Spleen (tissue), 11 donors: ENCODE measurements around the gene PARK7. TPM values are rescaled to one million over a fixed set of nuclear protein-coding genes. Genes with fewer than 3 reads are reported as not detected.

ENCODE experiments used
- DNase-seq: peaks from one replicate; pipeline ENCODE4 v3.0.0-alpha.2; 2020
- H3K27ac ChIP-seq, 8 donors: fragments of 200-600 bp; sonication (generic) in 7 of 8; 1 replicate in 4 of 8; 2 replicates in 4 of 8; pipeline versions ENCODE4 v1.5.0 to v1.8.0; 2016 to 2021; ENCODE audit warnings: inconsistent platforms in 4 of 8, mild to moderate bottlenecking in 4 of 8, moderate library complexity in 1 of 8
- H3K27me3 ChIP-seq, 7 donors: fragments of 200-600 bp; sonication (generic) in 6 of 7; replicated peaks in 1 of 7; 1 replicate in 4 of 7; 2 replicates in 3 of 7; pipeline versions ENCODE4 v1.5.0 to v1.8.0; 2016 to 2021; ENCODE audit warnings: inconsistent platforms in 3 of 7, mild to moderate bottlenecking in 1 of 7
- H3K36me3 ChIP-seq, 6 donors: fragments of 200-600 bp; sonication (generic) in 5 of 6; 1 replicate in 4 of 6; 2 replicates in 2 of 6; pipeline versions ENCODE4 v1.5.0 to v1.8.0; 2016 to 2021; ENCODE audit warnings: inconsistent platforms in 2 of 6
- H3K4me1 ChIP-seq, 6 donors: fragments of 200-600 bp; sonication (generic) in 5 of 6; 1 replicate in 3 of 6; 2 replicates in 3 of 6; pipeline versions ENCODE4 v1.5.0 to v1.8.0; 2016 to 2021; ENCODE audit warnings: inconsistent platforms in 3 of 6
- H3K4me3 ChIP-seq, 8 donors: fragments of 200-600 bp; sonication (generic) in 7 of 8; 1 replicate in 4 of 8; 2 replicates in 4 of 8; pipeline versions ENCODE4 v1.5.0 to v1.8.0; 2016 to 2021; ENCODE audit warnings: inconsistent platforms in 4 of 8, mild to moderate bottlenecking in 4 of 8, moderate library complexity in 2 of 8
- H3K9me3 ChIP-seq, 8 donors: fragments of 200-600 bp; sonication (generic) in 7 of 8; 1 replicate in 4 of 8; 2 replicates in 4 of 8; pipeline versions ENCODE4 v1.5.0 to v1.8.0; 2016 to 2021; ENCODE audit warnings: inconsistent platforms in 4 of 8
- POLR2A ChIP-seq, 3 donors: fragments of 450-650 bp; IDR thresholded peaks; one replicate each; pipeline ENCODE4 v1.5.1; 2017; ENCODE audit warnings: antibody characterized with exemption in 3 of 3, mild to moderate bottlenecking in 1 of 3
- POLR2AphosphoS5 ChIP-seq, 3 donors: sonication (generic); formaldehyde crosslinking; IDR thresholded peaks; one replicate each; pipeline ENCODE4 v1.5.1; 2017; ENCODE audit warnings: antibody characterized with exemption in 3 of 3
- WGBS, 5 donors: extraction: QIAGEN DNeasy Blood & Tissue Kit in 3 of 5; methylation state at CpG; one replicate each; pipeline versions ENCODE4 v1.1.5 to v1.1.7; 2013 to 2018; 5-methylcytosine and 5-hydroxymethylcytosine counted together
- intact Hi-C: fragments of 100-400 bp; cut with DNase I; formaldehyde crosslinking; loops from one replicate; pipeline ENCODE4 v1.15.0; 2023; ENCODE audit warnings: low total_unique reads
- polyA plus RNA-seq, 3 donors: library from polyadenylated mRNA; stranded (reverse); fragments of 200-250 nt; gene quantifications; one replicate each; pipeline ENCODE4 v1.2.1, GENCODE V29; 2013
- total RNA-seq, 7 donors: library from RNA; depleted of rRNA in 3 of 7; stranded (reverse); fragments of >200 nt in 3 of 7; fragmentation: NEBNext Ultra II Directional in 4 of 7; extraction: Animal tissue kit (Norgen Biotek cat#: 25700) in 4 of 7; gene quantifications; one replicate each; pipeline versions ENCODE4 v1.1.0 to v1.2.1, GENCODE V29; 2016 to 2021
- TF ChIP-seq, protein P1 (sequence below), 11 experiments: fragments of 200-600 bp in 7 of 11; fragments of 450-650 bp in 4 of 11; sonication (generic) in 4 of 11; IDR thresholded peaks in 8 of 11; conservative IDR thresholded peaks in 3 of 11; 1 replicate in 7 of 11; 2 replicates in 4 of 11; pipeline versions ENCODE4 v1.4.0 to v1.8.0; 2016 to 2021; ENCODE audit warnings: antibody characterized with exemption in 11 of 11, inconsistent platforms in 4 of 11, mild to moderate bottlenecking in 1 of 11
- donor health status: healthy with polysubstance abuse.
- donor health status: DM: no; HTN: no; CAD: no; lungs with moderate emphysema.
- donor health status: DM: no; HTN: no; CAD: no.
- donor health status: Bipolar disorder and iron deficiency.
- donor health status: healthy.
- donor health status: DM: no; HTN: no; CAD: no.
- donor health status: DM: yes; HTN: yes; CAD: no.

Gene PARK7
- total and polyA plus RNA-seq, 10 donors: 93.5 to 370 (median 174) TPM

DNA sequence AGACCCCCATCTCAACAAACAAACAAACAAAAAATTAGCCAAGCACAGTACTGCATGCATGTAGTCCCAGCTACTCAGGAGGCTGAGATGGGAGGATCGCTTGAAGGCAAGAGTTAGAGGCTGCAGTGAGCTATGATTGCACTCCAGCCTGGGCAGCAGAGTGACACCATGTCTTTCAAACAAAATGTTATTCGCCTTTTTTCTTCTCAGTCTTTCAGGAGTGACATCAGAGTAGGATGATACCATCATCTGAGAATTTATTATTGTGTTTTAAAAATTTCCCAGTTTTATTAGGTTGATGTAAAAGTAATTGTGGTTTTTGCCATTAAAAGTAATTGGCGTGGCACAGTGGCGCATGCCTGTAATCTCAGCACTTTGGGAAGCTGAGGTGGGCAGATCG, 10.8 kb downstream of the PARK7 start:
- H3K4me3 ChIP-seq: no peak overlapping the region
- no peak for TF ChIP-seq POLR2AphosphoS5 (IDR thresholded peaks at IDR 0.05)
- TF ChIP-seq, protein P1, sequence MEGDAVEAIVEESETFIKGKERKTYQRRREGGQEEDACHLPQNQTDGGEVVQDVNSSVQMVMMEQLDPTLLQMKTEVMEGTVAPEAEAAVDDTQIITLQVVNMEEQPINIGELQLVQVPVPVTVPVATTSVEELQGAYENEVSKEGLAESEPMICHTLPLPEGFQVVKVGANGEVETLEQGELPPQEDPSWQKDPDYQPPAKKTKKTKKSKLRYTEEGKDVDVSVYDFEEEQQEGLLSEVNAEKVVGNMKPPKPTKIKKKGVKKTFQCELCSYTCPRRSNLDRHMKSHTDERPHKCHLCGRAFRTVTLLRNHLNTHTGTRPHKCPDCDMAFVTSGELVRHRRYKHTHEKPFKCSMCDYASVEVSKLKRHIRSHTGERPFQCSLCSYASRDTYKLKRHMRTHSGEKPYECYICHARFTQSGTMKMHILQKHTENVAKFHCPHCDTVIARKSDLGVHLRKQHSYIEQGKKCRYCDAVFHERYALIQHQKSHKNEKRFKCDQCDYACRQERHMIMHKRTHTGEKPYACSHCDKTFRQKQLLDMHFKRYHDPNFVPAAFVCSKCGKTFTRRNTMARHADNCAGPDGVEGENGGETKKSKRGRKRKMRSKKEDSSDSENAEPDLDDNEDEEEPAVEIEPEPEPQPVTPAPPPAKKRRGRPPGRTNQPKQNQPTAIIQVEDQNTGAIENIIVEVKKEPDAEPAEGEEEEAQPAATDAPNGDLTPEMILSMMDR (IDR thresholded peaks at IDR 0.05 in 8 of 11, conservative IDR thresholded peaks at IDR 0.05 in 3 of 11): no peak
- TF ChIP-seq POLR2A (IDR thresholded peaks at IDR 0.05): no peak
- no peak for DNase-seq
- peaks cover 2 to 100% (median 80%) of the 10 kb centered on the region in 6 donors for H3K36me3 ChIP-seq
- no peaks in the 10 kb centered on the region for H3K9me3 ChIP-seq
- no peaks in the 10 kb centered on the region for H3K27me3 ChIP-seq
- WGBS, 5 donors: 93 to 99% (median 96%) methylated on average over 5 of the region's 5 CpGs
- H3K27ac ChIP-seq: no peak overlapping the region
- H3K4me1 ChIP-seq: peaks cover 0 to 33% (median 12%) of the 10 kb centered on the region in 6 donors
- intact Hi-C loops: no loop called here

DNA sequence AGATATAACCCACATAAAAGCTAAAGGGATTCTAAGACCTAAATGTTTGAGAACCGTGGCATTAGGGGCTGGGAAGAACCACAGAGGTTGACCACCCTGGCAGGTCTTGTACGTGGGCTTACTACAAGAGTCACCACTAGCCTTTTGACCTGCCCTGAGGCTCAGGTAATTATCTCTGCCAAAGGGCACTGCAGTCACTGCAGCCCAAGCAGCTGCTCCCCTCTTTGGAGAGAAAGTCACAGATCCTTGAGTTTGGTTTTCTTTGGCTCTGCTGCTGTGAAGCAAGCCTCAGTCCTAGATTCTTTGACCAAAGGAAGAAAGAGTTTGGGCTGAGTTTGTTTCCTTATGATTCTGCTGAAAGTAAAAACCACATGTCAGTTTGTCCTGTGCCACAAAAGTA, 11.6 kb downstream of the PARK7 start:
- H3K36me3 ChIP-seq: peaks cover 2 to 100% (median 78%) of the 10 kb centered on the region in 6 donors

DNA sequence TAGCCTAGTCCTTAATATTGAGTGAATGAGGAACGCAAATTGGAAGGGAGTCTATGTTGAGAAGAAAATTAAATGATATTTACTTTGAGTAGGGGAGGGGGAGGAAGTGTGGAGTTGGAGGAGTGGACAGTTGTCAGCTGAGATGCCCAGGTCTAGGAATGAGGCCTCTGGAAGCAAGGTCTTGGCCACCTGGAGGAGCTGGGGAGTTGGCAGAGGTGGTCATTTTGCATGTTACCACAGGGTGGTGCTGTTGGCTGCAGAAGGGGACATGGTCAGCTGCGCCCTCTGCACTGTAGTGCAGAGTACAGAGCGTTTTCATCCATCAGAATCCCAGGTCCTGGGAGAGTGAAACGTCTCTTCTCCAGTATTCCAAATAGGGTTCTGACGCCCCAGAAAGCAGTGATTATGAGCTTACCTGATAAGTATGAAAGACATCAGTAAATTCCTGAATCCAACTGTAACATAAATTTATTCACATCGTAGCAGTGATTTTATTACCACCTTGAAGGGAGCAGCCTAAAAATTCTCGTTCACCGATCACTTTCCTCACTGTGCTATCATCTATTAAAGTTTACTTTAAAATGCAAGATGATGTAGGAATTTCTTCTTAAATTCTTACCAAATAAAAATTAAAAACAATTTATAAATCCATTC, 13.8 kb downstream of the PARK7 start:
- TF ChIP-seq POLR2AphosphoS5 (IDR thresholded peaks at IDR 0.05): peak in 1 of 3 donors; percentile 14
- no peak for TF ChIP-seq POLR2A (IDR thresholded peaks at IDR 0.05)
- TF ChIP-seq, protein P1 (IDR thresholded peaks at IDR 0.05 in 8 of 11, conservative IDR thresholded peaks at IDR 0.05 in 3 of 11): peak; percentile 13 to 74 (median 59)
- H3K4me3 ChIP-seq: no peak overlapping the region
- peaks cover 0 to 6% (median 0%) of the 10 kb centered on the region in 6 donors for H3K4me1 ChIP-seq
- H3K27me3 ChIP-seq: no peaks in the 10 kb centered on the region
- no peaks in the 10 kb centered on the region for H3K9me3 ChIP-seq
- WGBS, 5 donors: 78 to 91% (median 86%) methylated on average over 8 of the region's 8 CpGs
- intact Hi-C loops: no loop called here
- H3K36me3 ChIP-seq: peaks cover 2 to 100% (median 79%) of the 10 kb centered on the region in 6 donors
- no peak for DNase-seq
- no peak overlapping the region for H3K27ac ChIP-seq

More for the DNA sequence above, 11.6 kb downstream of the PARK7 start:
- TF ChIP-seq POLR2AphosphoS5 (IDR thresholded peaks at IDR 0.05) (no peak), POLR2A (IDR thresholded peaks at IDR 0.05) (no peak)
- TF ChIP-seq, protein P1 (IDR thresholded peaks at IDR 0.05 in 8 of 11, conservative IDR thresholded peaks at IDR 0.05 in 3 of 11): no peak
- no peak for DNase-seq
- H3K27me3 ChIP-seq: no peaks in the 10 kb centered on the region
- intact Hi-C loops: no loop called here
- no peaks in the 10 kb centered on the region for H3K9me3 ChIP-seq
- H3K4me1 ChIP-seq: peaks cover 0 to 25% (median 5%) of the 10 kb centered on the region in 6 donors
- no peak overlapping the region for H3K4me3 ChIP-seq
- H3K27ac ChIP-seq: no peak overlapping the region
- 90 to 100% (median 94%) methylated on average over 2 of the region's 2 CpGs for WGBS, 5 donors

GRCh38 chr1:7980984-7981383, 19.5 kb downstream of the PARK7 start:
- H3K4me3 ChIP-seq: no peak overlapping the region
- peaks cover 0 to 17% (median 8%) of the 10 kb centered on the region in 6 donors for H3K4me1 ChIP-seq
- intact Hi-C loops: no loop called here
- DNase-seq: no peak
- peaks cover 0 to 92% (median 84%) of the 10 kb centered on the region in 6 donors for H3K36me3 ChIP-seq
- H3K27ac ChIP-seq: no peak overlapping the region
- TF ChIP-seq POLR2A (IDR thresholded peaks at IDR 0.05) (no peak), POLR2AphosphoS5 (IDR thresholded peaks at IDR 0.05) (no peak)
- TF ChIP-seq, protein P1 (IDR thresholded peaks at IDR 0.05 in 8 of 11, conservative IDR thresholded peaks at IDR 0.05 in 3 of 11): no peak
- WGBS, 5 donors: 85 to 93% (median 90%) methylated on average over 7 of the region's 7 CpGs
- no peaks in the 10 kb centered on the region for H3K27me3 ChIP-seq
- no peaks in the 10 kb centered on the region for H3K9me3 ChIP-seq
